Measurements from ENCODE around the gene CHCHD2. TPM values are rescaled to one million over a fixed set of nuclear protein-coding genes. Genes with fewer than 3 reads are reported as not detected.
A peak's percentile ranks its signal among the peaks of the same experiment; 100 is the strongest.
"Not testable (repeated sequence)": the region's sequence is repeated elsewhere in the genome, so short reads cannot be mapped to it uniquely, and the experiment has no call there.

Gene CHCHD2
- total and polyA plus RNA-seq, 2 experiments from 2014 or later: 0.94 TPM; not detected in 1

- Histone ChIP-seq H3K4me3 (no peak overlapping the region), H2AFZ (no peak overlapping the region), H3K36me3 (ENCODE audit: insufficient read depth) (no peaks in the 10 kb centered on the region; the same call in 1 of the 2 replicates), H3K79me2 (replicated peaks; ENCODE audit: insufficient read depth) (no peaks in the 10 kb centered on the region), H4K20me1 (replicated peaks; ENCODE audit: insufficient read depth) (no peaks in the 10 kb centered on the region), H3K27ac (ENCODE audit: low read depth) (no peak overlapping the region), H3F3A (replicated peaks; ENCODE audit: low read depth) (no peaks in the 10 kb centered on the region), H3K27me3 (ENCODE audit: insufficient read depth) (no peaks in the 10 kb centered on the region), H3K9me2 (ENCODE audit: insufficient read depth) (no peaks in the 10 kb centered on the region), H3K4me2 (no peak overlapping the region), H3K4me1 (ENCODE audit: insufficient read depth) (no peaks in the 10 kb centered on the region)
- no peak for DNase-seq (ENCODE audit: low spot score)
- Mint-ChIP-seq H3K27ac (no peak overlapping the region), H3K27me3 (ENCODE audit: insufficient read depth, low read depth, poor library complexity) (peaks cover 12% of the 10 kb centered on the region), H3K4me3 (no peak overlapping the region), H3K9me3 (peaks cover 3% of the 10 kb centered on the region; the same call in 1 of the 3 replicates), H3K4me1 (no peaks in the 10 kb centered on the region), H3K36me3 (ENCODE audit: low read depth) (peaks cover 15% of the 10 kb centered on the region)
- TF ChIP-seq ZNF331 (CRISPR knock-in tag; IDR thresholded peaks at IDR 0.05; ENCODE audit: low read depth) (no peak), STAT1 (IDR thresholded peaks at IDR 0.05; ENCODE audit: unreplicated experiment) (no peak), CTCF (conservative IDR thresholded peaks at IDR 0.05; ENCODE audit: low read depth in 2 of 2) (no peak), EZH2phosphoT487 (IDR thresholded peaks at IDR 0.05; ENCODE audit: unreplicated experiment) (no peak)
- ATAC-seq: no peak
Measured at GRCh38 chr7:56081626-56082340, 24.5 kb downstream of the CHCHD2 start.

GRCh38 chr7:56080726-56081435 is 25.4 kb downstream of the CHCHD2 start:
- not testable (repeated sequence) for H3K4me3 Mint-ChIP-seq; ATAC-seq; H3K27ac ChIP-seq (ENCODE audit: low read depth); H3K9me2 ChIP-seq (ENCODE audit: insufficient read depth); H3K4me1 Mint-ChIP-seq; H3K4me3 ChIP-seq; H2AFZ ChIP-seq; H3K27me3 ChIP-seq (ENCODE audit: insufficient read depth); H4K20me1 ChIP-seq (replicated peaks; ENCODE audit: insufficient read depth); DNase-seq (ENCODE audit: low spot score); H3F3A ChIP-seq (replicated peaks; ENCODE audit: low read depth); H3K4me1 ChIP-seq (ENCODE audit: insufficient read depth); H3K9me3 Mint-ChIP-seq; H3K79me2 ChIP-seq (replicated peaks; ENCODE audit: insufficient read depth); H3K4me2 ChIP-seq; H3K36me3 ChIP-seq (ENCODE audit: insufficient read depth); H3K27ac Mint-ChIP-seq
- Mint-ChIP-seq H3K36me3 (ENCODE audit: low read depth) (peaks cover 21% of the 10 kb centered on the region), H3K27me3 (ENCODE audit: insufficient read depth, low read depth, poor library complexity) (peaks cover 12% of the 10 kb centered on the region)

GRCh38 chr7:56079450-56080185 is 26.7 kb downstream of the CHCHD2 start:
- H3K9me2 ChIP-seq (ENCODE audit: insufficient read depth): no peaks in the 10 kb centered on the region
- no peak overlapping the region for H3K4me2 ChIP-seq
- Mint-ChIP-seq H3K4me1 (no peaks in the 10 kb centered on the region), H3K27me3 (ENCODE audit: insufficient read depth, low read depth, poor library complexity) (peaks cover 10% of the 10 kb centered on the region), H3K9me3 (no peaks in the 10 kb centered on the region), H3K4me3 (no peak overlapping the region), H3K36me3 (ENCODE audit: low read depth) (peaks cover 21% of the 10 kb centered on the region), H3K27ac (no peak overlapping the region)
- no peaks in the 10 kb centered on the region for H3K4me1 ChIP-seq (ENCODE audit: insufficient read depth)
- H4K20me1 ChIP-seq (replicated peaks; ENCODE audit: insufficient read depth): no peaks in the 10 kb centered on the region
- no peaks in the 10 kb centered on the region for H3K27me3 ChIP-seq (ENCODE audit: insufficient read depth)
- H2AFZ ChIP-seq: no peak overlapping the region
- H3K79me2 ChIP-seq (replicated peaks; ENCODE audit: insufficient read depth): no peaks in the 10 kb centered on the region
- ATAC-seq (peak; percentile 70), DNase-seq (ENCODE audit: low spot score) (peak; percentile 59)
- no peak overlapping the region for H3K4me3 ChIP-seq
- H3K36me3 ChIP-seq (ENCODE audit: insufficient read depth): no peaks in the 10 kb centered on the region; the same call in 1 of the 2 replicates
- H3K27ac ChIP-seq (ENCODE audit: low read depth): no peak overlapping the region
- H3F3A ChIP-seq (replicated peaks; ENCODE audit: low read depth): no peaks in the 10 kb centered on the region
- TF ChIP-seq CTCF (conservative IDR thresholded peaks at IDR 0.05; ENCODE audit: low read depth in 2 of 2): peak; percentile 56
